Measurements from ENCODE around the gene ATAD1. TPM values are rescaled to one million over a fixed set of nuclear protein-coding genes. Genes with fewer than 3 reads are reported as not detected.
A peak's percentile ranks its signal among the peaks of the same experiment; 100 is the strongest.

Gene ATAD1
- total RNA-seq, 1 donor from 2014 or later, result 73.7 TPM

- DNase-seq (ENCODE audit: low read depth) (no peak), FAIRE-seq (no peak)
- Histone ChIP-seq H3K27me3 (ENCODE audit: control insufficient read depth, insufficient read depth, low read length) (no peaks in the 10 kb centered on the region), H3K36me3 (ENCODE audit: control insufficient read depth, insufficient read depth, low read length) (peaks cover 3% of the 10 kb centered on the region), H3K4me3 (ENCODE audit: low read depth, low read length) (no peak overlapping the region)
- no peak for TF ChIP-seq CTCF (IDR thresholded peaks at IDR 0.05; ENCODE audit: insufficient read depth, low read length, severe bottlenecking)
Observed at GRCh38 chr10:87781545-87781944, 36.5 kb downstream of the ATAD1 start.

GRCh38 chr10:87776328-87776727 lies 41.7 kb downstream of the ATAD1 start:
- H3K27me3 ChIP-seq (ENCODE audit: control insufficient read depth, insufficient read depth, low read length), result no peaks in the 10 kb centered on the region
- no peak for TF ChIP-seq CTCF (IDR thresholded peaks at IDR 0.05; ENCODE audit: insufficient read depth, low read length, severe bottlenecking)
- FAIRE-seq (no peak), DNase-seq (ENCODE audit: low read depth) (no peak)
- H3K4me3 ChIP-seq (ENCODE audit: low read depth, low read length), result no peak overlapping the region
- peaks cover 2% of the 10 kb centered on the region for H3K36me3 ChIP-seq (ENCODE audit: control insufficient read depth, insufficient read depth, low read length)

GRCh38 chr10:87775766-87776165 lies 42.3 kb downstream of the ATAD1 start:
- DNase-seq (ENCODE audit: low read depth), result peak; percentile 36
- TF ChIP-seq CTCF (IDR thresholded peaks at IDR 0.05; ENCODE audit: insufficient read depth, low read length, severe bottlenecking), result no peak
- FAIRE-seq, result peak; percentile 40
- no peak overlapping the region for H3K4me3 ChIP-seq (ENCODE audit: low read depth, low read length)
- H3K27me3 ChIP-seq (ENCODE audit: control insufficient read depth, insufficient read depth, low read length), result no peaks in the 10 kb centered on the region
- peaks cover 2% of the 10 kb centered on the region for H3K36me3 ChIP-seq (ENCODE audit: control insufficient read depth, insufficient read depth, low read length)

- Histone ChIP-seq H3K27me3 (ENCODE audit: control insufficient read depth, insufficient read depth, low read length) (no peaks in the 10 kb centered on the region), H3K4me3 (ENCODE audit: low read depth, low read length) (no peak overlapping the region), H3K36me3 (ENCODE audit: control insufficient read depth, insufficient read depth, low read length) (peaks cover 6% of the 10 kb centered on the region)
- peak; percentile 42 for DNase-seq (ENCODE audit: low read depth)
- FAIRE-seq, result no peak
- TF ChIP-seq CTCF (IDR thresholded peaks at IDR 0.05; ENCODE audit: insufficient read depth, low read length, severe bottlenecking), result peak; percentile 26
Observed at GRCh38 chr10:87771871-87772500, 46.0 kb downstream of the ATAD1 start.

- Histone ChIP-seq H3K36me3 (ENCODE audit: control insufficient read depth, insufficient read depth, low read length) (peaks cover 6% of the 10 kb centered on the region), H3K4me3 (ENCODE audit: low read depth, low read length) (no peak overlapping the region), H3K27me3 (ENCODE audit: control insufficient read depth, insufficient read depth, low read length) (no peaks in the 10 kb centered on the region)
- FAIRE-seq (no peak), DNase-seq (ENCODE audit: low read depth) (no peak)
- TF ChIP-seq CTCF (IDR thresholded peaks at IDR 0.05; ENCODE audit: insufficient read depth, low read length, severe bottlenecking), result no peak
Observed at GRCh38 chr10:87767253-87767652, 50.8 kb downstream of the ATAD1 start.

Measured in bronchial epithelial cell (primary cell).